GM19351 (cell line): ENCODE measurements around the gene CAPN8.

ENCODE experiments used
- ATAC-seq: cut with Tn5 transposase; IDR thresholded peaks from one replicate; pipeline ENCODE4 v1.9.1; 2021; ENCODE audit warnings: mild to moderate bottlenecking, moderate library complexity; ENCODE audit not compliant: unreplicated experiment

The CAPN8 gene

DNA sequence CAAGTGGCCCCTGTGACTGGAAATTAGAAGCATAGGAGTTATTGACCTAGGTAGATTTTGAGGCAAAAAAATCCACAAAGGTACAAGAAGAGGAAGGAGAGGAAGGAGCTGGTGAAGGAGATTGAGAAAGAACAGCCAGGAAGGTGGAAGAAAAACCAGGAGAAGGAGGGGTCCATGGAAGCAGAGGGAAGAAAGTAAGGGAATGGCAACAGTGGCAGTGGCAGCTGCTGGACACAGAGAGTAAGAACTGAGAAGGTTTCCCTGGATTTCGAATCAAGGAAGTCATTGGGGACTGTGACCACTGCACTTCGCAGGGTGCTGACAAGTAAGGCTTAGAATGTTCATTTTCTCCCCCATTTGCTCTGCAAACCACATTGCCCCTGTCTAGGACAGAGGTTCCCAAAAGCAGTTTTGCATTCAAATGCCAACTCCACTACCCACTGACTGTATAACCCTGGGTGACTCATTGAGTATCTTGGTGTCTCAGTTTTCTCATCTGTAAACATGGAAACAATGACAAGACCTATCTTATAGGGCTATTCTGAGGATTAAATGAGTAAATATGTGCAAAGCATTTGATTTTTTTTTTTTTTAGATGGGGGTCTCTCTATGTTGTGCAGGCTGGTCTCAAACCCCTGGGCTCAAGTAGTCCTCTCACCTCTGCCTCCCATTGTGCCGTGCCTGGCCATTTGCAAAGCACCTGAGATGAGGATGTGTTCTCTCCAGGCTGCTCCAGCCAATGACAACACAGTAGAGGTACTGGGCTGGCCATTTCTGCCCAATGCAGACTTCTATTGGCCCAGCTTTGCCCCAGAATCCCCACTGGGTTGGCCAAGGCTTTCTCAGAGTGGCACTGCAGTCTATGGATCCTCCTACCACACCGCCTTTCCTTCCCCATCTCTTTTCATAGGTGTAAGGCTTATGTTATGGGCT lies 37.5 kb upstream of the CAPN8 start:
- no peak for ATAC-seq

DNA sequence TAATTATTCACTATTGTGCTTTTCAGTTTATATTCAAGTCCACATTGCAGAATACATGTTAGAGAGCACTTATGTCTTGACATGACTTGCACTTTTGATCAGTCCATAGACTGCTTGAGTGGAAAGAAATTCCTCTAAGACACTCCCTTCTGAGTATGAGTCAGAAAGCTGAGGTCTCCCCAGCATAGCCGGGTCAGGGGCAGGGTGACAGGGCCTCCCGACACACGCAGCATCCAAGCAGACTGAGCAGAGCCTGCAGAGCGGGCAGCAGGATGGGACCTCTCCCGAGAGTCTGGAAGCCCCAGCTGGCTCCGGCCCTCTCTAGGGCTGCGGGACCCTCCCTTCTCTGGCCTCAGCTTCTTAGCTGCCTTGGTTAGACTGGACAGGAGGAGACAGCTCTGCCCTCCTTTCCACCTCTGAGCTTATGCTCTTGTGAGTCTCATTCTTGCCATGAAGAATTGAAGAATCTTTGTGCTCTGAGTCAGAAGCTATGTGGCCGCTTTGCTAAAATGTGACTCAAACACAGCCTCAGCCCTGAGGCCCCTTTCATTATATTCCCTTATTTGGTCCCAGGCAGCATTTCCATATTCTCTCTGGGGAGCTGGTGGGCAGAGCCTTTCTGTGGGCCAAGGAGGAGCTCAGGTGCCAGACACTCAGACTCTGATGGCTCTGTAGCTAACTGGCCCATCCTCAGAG lies 35.6 kb upstream of the CAPN8 start:
- no peak for ATAC-seq

DNA sequence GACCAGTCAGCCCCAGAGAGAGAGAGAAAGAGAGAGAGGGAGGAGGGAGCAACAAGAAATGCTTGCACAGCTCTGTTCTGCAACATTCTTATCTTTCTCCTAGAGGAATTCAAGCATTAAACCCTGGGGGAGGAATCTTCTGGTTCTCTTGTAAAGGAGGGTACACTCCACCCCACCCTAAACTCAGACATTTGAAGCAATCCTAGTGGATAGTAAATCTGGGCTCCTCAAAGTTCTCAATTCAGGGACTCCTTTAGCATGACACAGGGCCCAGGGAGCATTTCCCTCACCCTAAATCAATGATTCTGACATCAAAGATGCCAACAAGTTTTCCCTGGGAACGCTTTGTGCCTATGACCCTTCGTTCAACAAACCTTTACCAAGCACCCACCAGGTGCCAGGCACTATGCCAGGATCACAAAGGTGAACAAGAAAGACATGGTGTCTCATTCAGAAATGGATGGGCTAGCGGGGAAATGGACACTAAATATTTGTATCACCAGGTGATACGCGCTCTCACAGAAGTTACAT lies 35.0 kb upstream of the CAPN8 start:
- no peak for ATAC-seq

DNA sequence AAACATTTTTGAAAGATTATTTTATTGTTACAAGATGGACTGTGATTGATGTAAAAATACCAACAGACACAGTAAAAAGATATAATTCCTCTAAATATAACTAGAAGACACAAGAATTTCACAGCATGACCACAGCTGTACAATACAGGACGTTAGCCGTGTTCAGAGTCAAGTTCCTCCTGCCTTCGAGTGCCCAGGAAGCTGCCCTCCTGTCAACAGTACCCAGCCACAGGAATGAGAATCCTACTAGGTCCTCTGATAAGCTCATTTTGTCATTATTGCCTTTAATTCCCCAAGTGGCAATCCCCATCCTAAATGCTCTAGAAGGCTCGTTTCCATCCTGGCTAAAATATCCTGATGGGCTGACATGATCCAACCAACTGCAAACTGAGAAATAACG lies 30.4 kb upstream of the CAPN8 start:
- no peak for ATAC-seq

DNA sequence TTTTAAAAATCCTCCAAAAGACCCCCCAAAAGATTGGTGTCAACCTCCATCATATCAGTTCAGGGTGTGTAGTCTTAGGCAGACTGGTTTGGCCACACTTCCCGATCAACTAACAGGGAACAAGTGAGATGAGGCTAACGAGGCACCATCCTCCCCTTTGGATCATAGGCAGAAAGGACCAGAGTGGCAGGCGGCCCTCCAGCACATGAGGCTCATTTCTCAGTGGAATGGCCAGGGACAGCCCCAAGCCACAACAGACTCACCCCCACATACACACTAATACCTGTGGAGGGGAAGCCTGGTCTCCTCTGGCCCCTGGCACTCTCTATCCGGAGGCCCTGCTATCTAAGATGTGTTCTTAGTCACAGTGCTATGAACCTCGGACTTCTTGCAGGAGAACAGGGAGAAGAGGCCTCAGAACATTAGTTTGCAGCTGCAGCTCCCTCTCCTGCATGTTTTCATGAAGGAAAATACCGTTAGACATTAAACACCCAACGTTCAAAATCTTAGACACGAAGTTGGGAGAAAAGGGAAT lies 29.6 kb upstream of the CAPN8 start:
- no peak for ATAC-seq

DNA sequence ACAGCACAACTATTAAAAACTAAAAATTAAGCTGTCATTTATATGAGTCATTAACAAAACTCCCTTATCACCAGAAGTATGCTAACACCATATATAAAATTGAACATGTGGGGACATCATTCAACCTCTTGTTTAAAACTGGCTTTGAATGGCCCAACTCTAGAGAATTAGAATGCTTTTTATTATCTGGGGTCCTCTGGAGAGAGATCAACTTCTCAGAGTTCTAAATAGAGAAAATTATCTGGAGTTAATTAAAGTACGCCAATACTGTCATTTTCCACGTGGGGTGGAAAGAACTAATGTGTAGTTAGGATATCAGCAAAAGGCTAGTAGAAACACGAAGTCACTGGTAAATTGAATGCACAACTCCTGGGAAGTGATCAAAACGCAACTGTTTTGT lies 25.6 kb upstream of the CAPN8 start:
- no peak for ATAC-seq

DNA sequence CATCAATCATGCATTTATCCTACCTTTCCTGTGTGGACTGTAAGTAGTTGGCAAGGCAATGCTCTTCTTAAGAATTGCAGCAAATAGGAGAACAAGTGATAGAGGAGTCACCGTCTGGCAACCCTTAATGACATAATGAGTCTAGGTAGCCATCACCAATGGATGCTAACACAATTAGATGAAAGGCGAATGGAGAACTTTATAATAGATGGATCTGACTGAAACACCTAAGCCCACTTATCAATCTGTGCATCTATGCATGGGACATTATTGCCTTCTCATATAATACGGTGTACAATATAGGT lies 18.9 kb upstream of the CAPN8 start:
- no peak for ATAC-seq

DNA sequence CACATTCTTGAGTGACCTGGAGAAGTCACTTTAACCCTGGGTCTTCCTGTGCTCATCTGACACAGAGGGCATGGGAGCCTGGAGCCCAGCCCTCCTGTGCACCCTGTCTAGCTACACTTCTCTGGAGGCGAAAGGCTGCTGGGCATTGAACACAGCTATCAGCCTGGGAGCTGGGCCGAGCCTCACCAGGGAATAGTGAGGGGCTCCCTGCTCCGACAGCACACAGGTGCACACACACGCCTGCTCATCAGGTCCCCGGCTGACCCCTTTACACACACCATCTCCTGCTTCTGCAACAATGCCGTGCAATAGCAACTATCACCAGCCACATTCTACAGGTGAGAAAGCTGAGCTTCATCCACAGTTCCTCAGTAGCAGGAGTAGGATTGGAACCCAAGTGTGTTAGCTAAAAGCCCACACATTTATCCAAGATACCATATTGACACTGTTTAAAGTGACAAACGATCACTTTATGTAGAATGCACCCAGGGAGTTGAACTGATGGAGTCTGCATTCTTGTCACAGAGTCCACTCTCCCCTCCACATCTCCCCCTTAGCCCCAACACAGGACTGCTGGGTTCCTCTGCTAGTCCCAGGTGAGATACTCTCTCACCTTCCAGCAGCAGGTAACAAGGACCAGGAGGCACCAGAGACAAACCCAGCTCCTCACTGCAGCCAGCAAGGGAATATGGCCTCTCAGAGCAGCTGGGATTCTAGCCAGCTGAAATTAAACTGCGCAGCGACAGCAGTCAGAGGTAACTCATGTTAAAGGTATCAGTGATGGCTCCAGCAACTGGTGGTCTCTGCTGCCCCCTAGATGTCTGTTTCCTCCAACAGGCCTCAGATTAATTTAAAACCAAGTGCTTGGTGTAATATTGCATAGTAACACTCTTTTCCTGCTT lies 18.3 kb upstream of the CAPN8 start:
- ATAC-seq: peak; percentile 51

DNA sequence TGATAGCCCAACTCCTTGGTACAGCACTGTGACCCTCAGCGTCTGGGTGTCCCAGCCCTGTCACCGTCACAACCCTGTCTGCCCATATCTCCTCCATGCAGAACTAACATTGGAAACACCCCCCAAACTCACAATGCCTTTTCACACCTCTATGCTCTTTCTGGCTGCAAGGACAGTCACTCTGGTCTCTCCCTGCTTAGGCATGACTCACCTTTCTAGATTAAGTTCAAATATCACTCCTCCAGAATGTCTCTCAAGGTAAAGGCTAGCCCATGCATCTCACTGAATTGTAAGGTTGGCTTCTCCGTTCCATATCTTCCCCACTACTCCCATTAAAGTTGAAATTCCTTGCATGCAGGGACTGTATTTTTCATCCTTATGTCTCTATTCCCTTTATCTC lies 17.0 kb upstream of the CAPN8 start:
- ATAC-seq: no peak

DNA sequence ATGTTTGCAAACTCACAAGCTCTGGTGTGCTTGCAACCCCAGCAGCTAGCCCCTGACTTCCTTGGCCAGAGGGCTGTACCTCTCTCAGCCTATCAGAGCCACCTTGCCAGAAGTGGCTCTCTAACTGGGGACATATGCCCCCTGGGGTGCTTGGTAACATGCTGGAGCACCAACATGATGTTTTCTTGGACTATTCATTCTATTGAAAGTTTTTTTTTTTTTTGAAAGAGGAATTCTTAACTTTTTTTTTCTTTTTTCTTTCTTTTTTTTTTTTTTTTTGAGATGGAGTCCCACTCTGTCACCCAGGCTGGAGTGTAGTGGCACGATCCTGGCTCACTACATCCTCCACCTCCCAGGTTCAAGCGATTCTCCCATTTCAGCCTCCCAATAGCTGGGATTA lies 14.7 kb upstream of the CAPN8 start:
- no peak for ATAC-seq

DNA sequence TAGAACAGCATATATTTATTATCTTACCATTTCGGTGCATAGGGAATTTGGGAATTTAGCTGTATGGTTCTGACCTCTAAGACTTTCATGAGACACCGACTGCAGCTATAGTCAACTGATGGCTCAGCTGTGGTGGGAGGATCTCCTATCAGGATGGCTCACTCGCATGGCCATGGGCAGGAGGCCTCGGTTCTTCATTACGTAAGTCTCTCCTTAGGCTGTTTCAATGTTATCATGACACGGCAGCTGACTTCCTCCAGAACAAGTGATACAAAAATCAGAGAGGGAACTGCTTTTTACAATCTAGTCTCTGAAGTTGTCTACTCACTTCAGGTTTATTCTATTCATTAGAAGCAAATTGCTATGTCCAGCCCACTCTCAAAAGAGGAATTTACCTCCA lies 13.3 kb upstream of the CAPN8 start:
- ATAC-seq: no peak

DNA sequence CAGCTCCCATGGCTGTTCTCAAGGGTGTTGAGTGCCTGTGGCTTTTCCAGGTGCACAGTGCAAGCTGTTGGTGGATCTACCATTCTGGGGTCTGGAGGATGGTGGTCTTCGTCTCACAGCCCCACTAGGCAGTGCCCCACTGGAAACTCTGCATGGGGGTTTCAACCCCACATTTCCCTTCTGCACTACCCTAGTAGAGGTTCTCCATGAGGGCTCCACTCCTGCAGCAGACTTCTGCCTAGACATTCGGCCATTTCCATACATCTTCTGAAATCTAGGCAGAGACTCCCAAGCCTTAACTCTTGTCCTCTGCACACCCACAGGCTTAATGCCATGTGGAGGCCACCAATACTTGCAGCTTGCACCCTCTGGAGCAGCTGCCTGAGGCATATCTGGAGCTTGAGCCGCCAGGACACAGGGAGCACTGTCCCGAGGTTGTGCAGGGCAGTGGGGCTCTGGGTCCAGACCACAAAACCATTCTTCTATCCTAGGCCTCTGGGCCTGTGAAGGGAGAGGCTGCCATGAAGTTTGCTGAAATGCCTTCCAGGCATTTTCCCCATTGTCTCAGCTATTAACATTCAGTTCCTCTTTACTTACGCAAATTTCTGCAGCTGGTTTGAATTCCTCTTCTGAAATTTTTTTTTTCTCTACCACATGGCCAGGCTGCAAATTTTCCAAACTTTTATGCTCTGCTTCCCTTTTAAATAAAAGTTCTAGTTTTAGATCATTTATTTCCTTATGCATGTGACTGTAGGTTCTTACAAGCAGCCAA lies 8.8 kb upstream of the CAPN8 start:
- ATAC-seq: no peak

DNA sequence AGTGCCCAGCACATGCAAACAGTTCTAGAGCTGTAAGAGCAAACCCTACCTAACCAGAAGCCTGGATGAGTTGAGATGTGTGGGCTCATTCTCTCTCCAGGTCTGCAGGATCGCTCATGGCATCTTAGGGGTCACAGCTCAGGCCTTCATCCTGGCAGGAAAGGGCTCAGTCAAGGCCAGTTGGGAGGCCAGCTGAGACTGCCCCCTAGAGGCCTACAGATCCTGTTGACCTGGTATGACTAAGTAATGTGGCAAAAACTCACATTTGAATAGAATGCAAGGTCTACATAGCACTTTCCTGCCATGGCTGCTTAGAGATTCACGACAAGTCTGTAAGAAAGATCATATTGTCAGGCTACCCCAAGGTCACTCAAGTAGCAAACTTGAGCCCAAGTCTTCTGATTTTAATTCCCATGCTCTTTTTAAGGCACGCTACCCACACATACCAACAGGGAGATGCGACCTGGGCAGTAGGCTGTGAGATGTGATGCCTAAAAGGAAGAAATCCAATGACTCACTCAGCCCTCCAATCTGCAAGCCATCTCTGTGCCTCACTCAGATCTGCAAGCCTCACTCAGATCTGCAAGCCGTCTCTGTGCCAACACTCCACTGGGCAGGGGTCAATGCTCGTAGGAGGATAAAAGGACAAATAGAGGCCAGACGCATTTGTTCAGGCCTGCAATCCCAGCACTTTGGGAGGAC lies 5.1 kb upstream of the CAPN8 start:
- ATAC-seq: no peak

DNA sequence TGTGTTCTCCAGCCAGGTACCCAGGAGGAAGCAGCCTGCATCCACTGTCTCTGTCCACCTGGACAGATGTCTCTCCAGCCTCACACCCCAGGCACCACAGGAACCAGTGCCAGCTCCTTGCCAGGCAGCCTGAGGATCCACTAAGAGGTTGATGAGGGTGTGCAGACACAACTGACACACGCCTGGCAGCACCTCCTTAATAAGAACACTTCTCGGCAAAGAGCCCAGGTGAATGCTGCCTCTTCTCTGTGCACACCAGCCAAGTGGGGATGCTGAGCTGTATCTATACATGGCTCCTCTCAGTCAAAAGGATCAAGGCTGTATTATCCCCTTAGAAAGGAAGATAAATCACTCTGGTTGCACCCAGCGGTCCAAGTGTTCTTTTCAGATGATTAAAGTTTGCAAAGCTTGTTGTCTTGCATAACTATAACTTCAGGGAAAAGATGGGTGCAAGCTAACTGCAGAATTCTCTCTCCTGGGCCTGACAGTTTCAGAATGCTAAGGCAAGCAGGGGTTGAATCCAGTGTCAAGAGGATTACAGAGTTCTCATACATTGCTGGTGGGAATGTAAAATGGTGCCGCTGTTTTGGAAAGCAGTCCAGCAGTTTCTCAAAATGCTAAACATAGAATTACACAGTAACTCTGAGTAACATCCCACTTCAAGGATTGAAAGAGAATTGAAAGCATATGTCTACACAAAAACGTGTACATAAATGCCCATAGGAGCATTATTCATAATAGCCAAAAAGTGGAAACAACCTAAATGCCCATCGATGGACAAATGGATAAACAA lies 3.7 kb upstream of the CAPN8 start:
- ATAC-seq: no peak

DNA sequence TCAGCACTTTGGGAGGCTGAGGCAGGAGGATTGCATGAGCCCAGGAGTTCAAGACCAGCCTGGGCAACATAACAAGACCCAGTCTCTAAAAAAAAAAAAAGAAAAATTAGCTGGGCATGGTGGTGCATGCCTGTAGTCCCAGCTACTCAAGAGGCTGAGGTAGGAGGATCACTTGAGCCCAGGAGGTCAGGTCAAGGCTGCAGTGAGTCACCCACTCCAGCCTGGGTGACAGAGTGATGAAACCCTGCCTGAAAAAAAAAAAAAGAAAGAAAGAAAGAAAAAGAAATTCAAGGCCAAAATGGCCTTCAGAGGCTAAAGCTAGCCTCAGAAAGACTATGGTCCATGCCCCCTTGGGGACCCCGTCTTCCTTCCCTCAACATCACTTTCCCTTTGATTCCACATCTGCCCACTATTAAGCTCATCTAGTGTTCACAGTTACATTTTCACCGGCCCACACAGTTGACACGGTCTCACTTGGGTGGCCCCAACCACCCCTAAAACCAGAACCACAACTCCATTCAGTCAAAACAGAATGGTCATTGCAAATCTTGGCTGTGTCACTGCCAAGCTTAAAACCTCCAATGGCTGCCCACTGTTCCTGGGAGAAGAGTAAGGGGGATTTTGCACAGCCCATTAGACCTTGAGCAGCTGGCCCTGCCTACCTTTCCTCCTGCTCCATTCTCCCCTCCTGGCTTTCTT lies 2.1 kb upstream of the CAPN8 start:
- peak; percentile 67 for ATAC-seq

DNA sequence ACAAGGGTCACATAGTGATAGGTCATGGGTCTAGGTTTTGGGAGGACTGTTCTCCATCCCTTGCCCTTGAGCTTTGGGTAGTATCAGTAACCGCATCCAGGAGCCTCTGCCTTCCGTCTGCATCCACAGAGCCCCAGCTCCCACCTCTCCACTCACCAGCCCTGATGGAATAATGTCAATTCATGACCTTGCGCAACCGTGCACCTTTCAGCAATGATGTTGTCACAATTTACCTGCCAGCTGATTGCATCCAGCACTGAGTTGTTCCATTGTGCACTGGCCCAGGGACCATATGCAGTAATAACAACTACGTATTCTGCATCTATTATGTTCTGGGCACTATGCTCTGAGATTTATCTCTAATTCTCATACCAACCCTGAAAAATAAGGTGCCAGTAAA lies 1.4 kb downstream of the CAPN8 start:
- ATAC-seq: no peak

DNA sequence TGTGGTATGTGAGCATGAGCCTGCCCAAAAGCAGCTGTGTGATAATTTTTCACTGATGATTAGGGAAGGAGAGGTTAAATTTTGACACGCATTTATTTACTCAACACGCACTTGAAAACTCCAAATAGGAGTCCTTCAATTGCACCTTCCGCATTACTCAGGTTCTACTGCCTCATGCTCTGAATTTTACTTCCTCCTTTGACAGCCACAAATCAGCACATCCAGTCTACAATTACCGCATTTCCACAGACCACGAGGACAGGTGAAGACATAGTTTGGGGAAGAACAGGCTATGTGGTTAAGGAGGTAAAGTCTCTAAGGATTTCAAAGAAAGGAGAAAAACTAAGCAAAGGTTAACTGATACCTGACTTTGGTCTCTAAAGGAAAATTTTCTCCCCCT lies 2.6 kb downstream of the CAPN8 start:
- ATAC-seq: no peak

DNA sequence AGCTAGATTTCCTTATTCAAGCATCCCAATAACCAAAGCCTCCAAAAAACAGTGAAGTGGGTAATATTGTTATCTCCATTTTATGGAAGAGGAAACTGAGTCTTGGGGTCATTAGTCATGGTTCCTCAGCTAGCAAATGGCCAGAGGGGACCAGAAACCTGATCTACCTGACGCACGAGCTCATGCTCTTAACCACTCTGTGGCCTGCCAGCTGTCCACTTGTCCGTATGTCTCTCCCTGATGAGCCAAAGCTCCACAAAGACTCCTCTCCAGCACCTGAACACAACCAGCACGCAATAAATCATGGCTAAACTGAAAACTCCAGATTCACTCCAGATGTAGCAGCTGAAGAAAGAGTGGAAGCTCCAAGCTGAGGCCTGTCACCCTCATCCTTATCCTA lies 5.8 kb downstream of the CAPN8 start:
- ATAC-seq: no peak
